ENCODE measurements around the gene ZDHHC9. TPM values are rescaled to one million over a fixed set of nuclear protein-coding genes. Genes with fewer than 3 reads are reported as not detected.

ZDHHC9 gene
- total and polyA plus RNA-seq, 9 donors = 19.9 to 39.8 (median 32.3) TPM

DNA sequence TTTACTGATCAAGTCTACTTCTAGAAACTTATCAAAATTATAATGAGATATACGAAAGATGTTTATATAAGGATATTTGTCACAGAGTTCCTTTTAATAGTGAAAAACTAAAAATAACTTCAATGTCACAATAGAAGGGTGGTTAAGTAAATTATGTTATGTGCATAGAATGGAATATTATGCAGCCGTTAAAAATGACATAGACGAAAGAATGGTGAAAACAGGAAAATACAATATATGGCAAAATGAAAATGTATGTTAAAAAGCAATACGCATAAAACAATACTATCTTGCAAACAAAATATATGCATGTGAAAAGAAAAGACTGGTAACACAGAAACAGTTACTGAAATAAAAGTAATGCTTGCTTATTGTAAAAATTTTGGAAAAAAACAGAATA, 19.1 kb downstream of the ZDHHC9 start:
- DNase-seq = no peak
- no peaks in the 10 kb centered on the region for H3K9me3 ChIP-seq (replicated peaks; ENCODE audit: control insufficient read depth, low read depth, low read length)
- no peaks in the 10 kb centered on the region for H3K27me3 ChIP-seq (ENCODE audit: control insufficient read depth, insufficient read depth, low read length)
- no peaks in the 10 kb centered on the region for H3K4me1 ChIP-seq (ENCODE audit: control insufficient read depth, insufficient read depth, low read length)
- no peak overlapping the region for H3K27ac ChIP-seq (ENCODE audit: low read length)
- H3K36me3 ChIP-seq (ENCODE audit: control insufficient read depth, insufficient read depth, low read length) = peaks cover 13% of the 10 kb centered on the region
- H3K4me3 ChIP-seq (ENCODE audit: low read length) = no peak overlapping the region
- no CpG with 5 or more reads among the region's 4 CpGs for WGBS (ENCODE audit: insufficient coverage)

DNA sequence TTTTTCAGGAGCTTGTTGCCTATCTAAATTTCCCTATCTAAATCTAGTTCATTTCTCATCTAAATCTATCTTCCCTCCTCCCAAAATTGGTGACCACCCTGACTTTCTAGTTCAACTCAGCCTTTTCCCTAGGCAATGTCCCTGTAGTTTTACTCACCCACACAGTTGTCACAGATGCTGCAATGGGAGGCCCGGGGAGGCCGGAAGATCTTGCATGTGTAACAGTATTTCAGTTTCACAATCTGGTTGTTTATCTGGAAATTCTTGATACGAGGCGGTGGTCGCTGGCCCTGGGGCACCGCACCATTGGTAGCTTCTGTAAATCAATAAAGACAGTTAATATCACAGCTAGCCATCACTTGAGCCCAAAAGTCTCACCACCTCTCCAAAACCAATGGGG, 20.2 kb downstream of the ZDHHC9 start:
- 100% methylated on average over 1 of the region's 6 CpGs for WGBS (ENCODE audit: insufficient coverage)
- Histone ChIP-seq H3K4me3 (ENCODE audit: low read length) (no peak overlapping the region), H3K4me1 (ENCODE audit: control insufficient read depth, insufficient read depth, low read length) (no peaks in the 10 kb centered on the region), H3K27me3 (ENCODE audit: control insufficient read depth, insufficient read depth, low read length) (no peaks in the 10 kb centered on the region), H3K27ac (ENCODE audit: low read length) (no peak overlapping the region), H3K36me3 (ENCODE audit: control insufficient read depth, insufficient read depth, low read length) (peaks cover 7% of the 10 kb centered on the region), H3K9me3 (replicated peaks; ENCODE audit: control insufficient read depth, low read depth, low read length) (no peaks in the 10 kb centered on the region)
- no peak for DNase-seq

DNA sequence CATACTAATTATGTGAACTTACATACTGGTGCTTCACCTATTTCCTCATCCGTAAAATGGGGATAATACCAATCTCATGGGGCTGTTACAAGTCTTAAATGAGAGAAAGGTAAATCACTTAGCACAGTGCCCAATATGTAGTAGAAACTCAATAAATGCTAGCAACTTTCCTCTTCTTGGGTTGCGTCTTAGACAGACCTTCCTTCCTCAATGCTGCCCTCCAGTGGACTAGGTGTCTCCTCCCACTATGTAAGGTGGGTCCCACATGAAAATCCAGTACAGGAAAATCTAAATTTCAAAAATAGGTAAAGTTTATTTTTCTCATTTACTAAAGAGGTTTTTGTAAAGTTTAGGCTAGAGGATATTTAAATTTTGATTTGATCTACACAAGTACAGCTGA, 20.6 kb downstream of the ZDHHC9 start:
- Histone ChIP-seq H3K4me3 (ENCODE audit: low read length) (no peak overlapping the region), H3K4me1 (ENCODE audit: control insufficient read depth, insufficient read depth, low read length) (no peaks in the 10 kb centered on the region), H3K27ac (ENCODE audit: low read length) (no peak overlapping the region), H3K36me3 (ENCODE audit: control insufficient read depth, insufficient read depth, low read length) (peaks cover 8% of the 10 kb centered on the region), H3K9me3 (replicated peaks; ENCODE audit: control insufficient read depth, low read depth, low read length) (no peaks in the 10 kb centered on the region), H3K27me3 (ENCODE audit: control insufficient read depth, insufficient read depth, low read length) (no peaks in the 10 kb centered on the region)
- WGBS (ENCODE audit: insufficient coverage) = no CpG with 5 or more reads among the region's 2 CpGs
- peak; percentile 50 for DNase-seq

DNA sequence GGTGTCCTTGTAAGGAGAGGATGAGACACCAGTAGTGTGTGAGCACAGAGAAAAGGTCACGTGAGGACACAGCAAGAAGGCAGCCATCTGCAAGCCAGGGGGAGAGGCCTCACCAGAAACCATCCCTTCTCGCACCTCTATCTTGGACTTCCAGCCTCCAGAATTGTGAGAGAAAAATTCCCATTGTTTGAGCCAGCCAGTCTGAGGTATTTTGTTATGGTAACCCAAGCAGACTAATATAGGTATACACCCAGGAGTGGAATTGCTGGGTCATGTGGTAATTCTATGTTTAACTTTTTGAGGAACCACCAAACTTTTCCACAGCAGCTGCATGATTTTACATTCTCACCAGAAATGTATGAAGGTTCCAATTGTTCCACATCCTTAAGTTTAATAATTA, 25.6 kb downstream of the ZDHHC9 start:
- H3K9me3 ChIP-seq (replicated peaks; ENCODE audit: control insufficient read depth, low read depth, low read length) = peaks cover 4% of the 10 kb centered on the region
- peak; percentile 29 for DNase-seq
- peaks cover 16% of the 10 kb centered on the region for H3K36me3 ChIP-seq (ENCODE audit: control insufficient read depth, insufficient read depth, low read length)
- no peak overlapping the region for H3K27ac ChIP-seq (ENCODE audit: low read length)
- no CpG with 5 or more reads among the region's 2 CpGs for WGBS (ENCODE audit: insufficient coverage)
- H3K4me1 ChIP-seq (ENCODE audit: control insufficient read depth, insufficient read depth, low read length) = no peaks in the 10 kb centered on the region
- no peak overlapping the region for H3K4me3 ChIP-seq (ENCODE audit: low read length)
- peaks cover 5% of the 10 kb centered on the region for H3K27me3 ChIP-seq (ENCODE audit: control insufficient read depth, insufficient read depth, low read length)

DNA sequence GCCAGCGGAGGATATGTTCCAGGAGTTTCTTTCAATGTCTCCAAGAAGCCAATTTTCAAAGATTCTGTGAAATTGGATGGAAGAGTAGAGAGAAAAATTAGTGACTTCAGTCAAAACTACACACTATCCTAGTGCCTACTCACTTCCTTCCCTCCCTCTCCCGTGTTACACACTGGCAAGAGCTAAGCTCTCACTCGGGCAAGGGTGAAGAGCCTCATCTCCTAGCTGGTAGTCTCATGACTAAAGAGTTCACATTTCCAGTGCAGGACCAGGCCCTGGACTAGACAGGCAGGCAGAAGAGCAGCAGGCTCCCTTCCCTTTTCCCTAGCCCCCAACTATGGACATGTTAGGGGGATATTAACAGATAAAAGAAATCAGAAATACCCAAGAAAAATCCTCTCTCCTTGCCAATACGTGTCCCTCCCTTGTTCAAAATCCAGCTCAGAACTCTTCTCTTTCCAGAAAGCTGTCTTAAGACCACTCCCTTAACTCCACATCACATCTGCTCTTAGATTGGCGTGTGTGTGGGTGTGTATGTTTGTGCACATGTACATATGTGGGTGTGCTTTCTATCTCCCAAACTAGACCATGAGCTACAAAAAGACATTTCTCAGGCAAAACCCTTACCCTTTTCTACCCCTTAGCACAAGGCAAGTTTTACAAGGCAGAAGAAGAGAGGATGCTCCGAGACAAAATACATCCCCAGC, 29.9 kb downstream of the ZDHHC9 start:
- no CpG with 5 or more reads among the region's 6 CpGs for whole genome bisulfite sequencing (ENCODE audit: insufficient coverage)
- Histone ChIP-seq H3K4me1 (ENCODE audit: control insufficient read depth, insufficient read depth, low read length) (no peaks in the 10 kb centered on the region), H3K9me3 (replicated peaks; ENCODE audit: control insufficient read depth, low read depth, low read length) (peaks cover 4% of the 10 kb centered on the region), H3K36me3 (ENCODE audit: control insufficient read depth, insufficient read depth, low read length) (peaks cover 27% of the 10 kb centered on the region), H3K27ac (ENCODE audit: low read length) (no peak overlapping the region), H3K4me3 (ENCODE audit: low read length) (no peak overlapping the region), H3K27me3 (ENCODE audit: control insufficient read depth, insufficient read depth, low read length) (peaks cover 5% of the 10 kb centered on the region)
- DNase-seq = peak; percentile 39

DNA sequence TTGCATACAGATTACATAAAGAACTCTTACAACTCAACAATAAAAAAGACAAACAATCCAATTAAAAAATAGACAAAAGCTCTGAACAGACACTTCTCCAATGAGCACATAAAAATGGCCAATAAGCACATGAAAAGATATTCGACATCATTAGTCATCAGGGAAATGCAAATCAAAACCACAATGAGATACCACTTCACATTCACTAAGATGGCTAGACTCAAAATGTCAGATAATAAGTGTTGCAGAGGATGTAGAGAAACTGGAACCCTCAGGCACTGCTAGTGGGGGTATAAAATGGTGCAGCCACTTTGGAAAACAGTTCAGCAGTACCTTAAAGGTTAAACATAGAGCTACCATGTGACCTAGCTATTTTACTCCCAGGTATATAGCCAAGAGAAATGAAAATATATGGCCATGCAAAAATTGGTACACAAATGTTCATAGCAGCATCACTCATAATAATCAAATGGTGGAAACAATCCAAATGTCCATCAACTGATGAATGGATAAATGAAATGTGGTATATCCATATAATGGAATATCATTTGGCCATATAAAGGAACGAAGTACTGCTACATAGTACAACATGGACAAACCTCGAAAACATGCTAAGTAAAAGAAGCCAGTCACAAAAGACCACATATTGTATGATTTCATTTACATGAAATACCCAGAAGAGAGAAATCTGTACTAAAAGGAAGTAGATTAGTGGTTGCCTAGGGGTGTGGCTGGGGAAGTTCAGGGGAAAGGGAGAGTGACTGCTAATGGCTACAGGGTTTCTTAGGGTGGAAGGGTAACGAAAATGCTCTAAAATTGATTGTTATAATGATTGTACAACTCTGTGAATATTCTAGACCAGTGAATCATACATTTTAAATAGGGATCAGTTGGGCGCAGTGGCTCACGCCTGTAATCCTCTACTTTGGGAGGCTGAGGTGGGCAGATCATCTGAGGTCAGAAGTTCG, 34.6 kb downstream of the ZDHHC9 start:
- WGBS (ENCODE audit: insufficient coverage) = no CpG with 5 or more reads among the region's 7 CpGs
- Histone ChIP-seq H3K36me3 (ENCODE audit: control insufficient read depth, insufficient read depth, low read length) (peaks cover 29% of the 10 kb centered on the region), H3K9me3 (replicated peaks; ENCODE audit: control insufficient read depth, low read depth, low read length) (no peaks in the 10 kb centered on the region), H3K4me3 (ENCODE audit: low read length) (no peak overlapping the region), H3K27ac (ENCODE audit: low read length) (no peak overlapping the region), H3K27me3 (ENCODE audit: control insufficient read depth, insufficient read depth, low read length) (no peaks in the 10 kb centered on the region), H3K4me1 (ENCODE audit: control insufficient read depth, insufficient read depth, low read length) (no peaks in the 10 kb centered on the region)
- no peak for DNase-seq

DNA sequence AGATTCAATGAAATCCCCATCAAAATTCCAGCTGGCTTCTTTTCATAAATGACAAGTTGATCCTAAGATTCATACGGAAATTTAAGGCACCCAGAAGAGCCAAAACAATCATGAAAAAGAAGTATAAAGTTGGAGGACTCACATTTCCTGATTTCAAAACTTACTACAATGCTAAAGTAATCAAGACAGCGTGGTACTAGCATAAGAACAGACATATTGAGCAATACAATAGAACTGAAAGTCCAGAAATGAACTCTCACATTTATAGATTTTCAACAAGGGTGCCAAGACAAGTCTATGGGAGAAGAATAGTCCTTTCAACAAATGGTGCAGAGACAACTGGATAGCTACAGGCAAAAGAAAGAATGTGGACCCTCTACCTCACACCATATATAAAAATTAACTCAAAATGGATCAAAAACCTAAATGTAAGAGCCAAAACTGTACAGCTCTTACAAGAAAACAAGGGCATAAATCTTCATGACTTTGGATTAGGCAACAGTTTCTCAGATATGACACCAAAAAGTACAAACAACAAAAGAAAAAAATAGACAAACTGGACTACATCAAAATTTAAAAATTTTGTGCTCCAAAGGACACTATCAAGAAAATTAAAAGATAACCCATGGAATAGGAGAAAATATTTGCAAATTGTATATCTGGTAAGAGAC, 35.4 kb downstream of the ZDHHC9 start:
- peaks cover 27% of the 10 kb centered on the region for H3K36me3 ChIP-seq (ENCODE audit: control insufficient read depth, insufficient read depth, low read length)
- WGBS (ENCODE audit: insufficient coverage) = no CpG with 5 or more reads among the region's 2 CpGs
- H3K4me1 ChIP-seq (ENCODE audit: control insufficient read depth, insufficient read depth, low read length) = peaks cover 2% of the 10 kb centered on the region
- no peak for DNase-seq
- no peak overlapping the region for H3K4me3 ChIP-seq (ENCODE audit: low read length)
- H3K27me3 ChIP-seq (ENCODE audit: control insufficient read depth, insufficient read depth, low read length) = no peaks in the 10 kb centered on the region
- H3K9me3 ChIP-seq (replicated peaks; ENCODE audit: control insufficient read depth, low read depth, low read length) = no peaks in the 10 kb centered on the region
- H3K27ac ChIP-seq (ENCODE audit: low read length) = no peak overlapping the region

DNA sequence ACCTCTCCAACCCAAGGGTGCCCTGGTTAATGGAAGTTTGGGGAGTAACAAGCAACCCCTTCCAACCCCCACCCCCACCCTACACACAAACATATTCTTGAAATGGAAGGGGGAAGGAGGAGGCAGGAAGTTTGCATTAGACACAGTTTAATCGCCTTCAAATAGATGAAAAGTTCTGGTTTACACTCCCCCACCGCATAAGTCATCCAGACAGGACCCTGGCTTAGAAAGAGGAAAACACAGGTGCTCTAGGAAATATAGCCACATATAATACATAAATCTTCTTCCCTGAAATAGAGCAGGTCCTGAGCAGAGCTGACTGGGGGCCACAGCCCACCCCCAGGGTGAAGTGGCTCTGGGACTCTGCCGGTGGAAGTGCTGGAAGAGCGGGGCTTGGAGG, 38.9 kb downstream of the ZDHHC9 start:
- Histone ChIP-seq H3K4me1 (ENCODE audit: control insufficient read depth, insufficient read depth, low read length) (peaks cover 2% of the 10 kb centered on the region), H3K9me3 (replicated peaks; ENCODE audit: control insufficient read depth, low read depth, low read length) (no peaks in the 10 kb centered on the region), H3K4me3 (ENCODE audit: low read length) (no peak overlapping the region), H3K27me3 (ENCODE audit: control insufficient read depth, insufficient read depth, low read length) (peaks cover 2% of the 10 kb centered on the region), H3K36me3 (ENCODE audit: control insufficient read depth, insufficient read depth, low read length) (peaks cover 18% of the 10 kb centered on the region), H3K27ac (ENCODE audit: low read length) (no peak overlapping the region)
- 62% methylated on average over 2 of the region's 4 CpGs for WGBS (ENCODE audit: insufficient coverage)
- no peak for DNase-seq

DNA sequence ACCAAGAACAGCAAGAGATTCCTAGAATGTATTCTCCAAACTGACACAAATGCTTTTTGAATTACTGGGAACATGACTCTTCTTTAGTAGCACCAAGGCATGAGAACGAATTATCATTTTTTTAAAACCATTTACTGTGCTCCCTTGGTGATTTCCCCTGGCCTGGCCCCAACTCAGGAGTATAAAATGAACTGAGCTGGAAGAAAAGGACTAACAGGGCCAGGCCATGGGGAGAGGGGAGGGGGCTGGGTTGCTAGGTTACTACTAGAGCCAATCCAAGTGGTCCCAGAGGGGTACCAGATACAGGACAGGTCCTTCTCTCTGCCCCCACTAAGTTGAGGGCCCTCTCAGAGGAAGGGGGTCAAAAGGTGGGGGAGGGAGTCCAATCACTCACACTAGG, 40.8 kb downstream of the ZDHHC9 start:
- Histone ChIP-seq H3K27ac (ENCODE audit: low read length) (no peak overlapping the region), H3K36me3 (ENCODE audit: control insufficient read depth, insufficient read depth, low read length) (peaks cover 26% of the 10 kb centered on the region), H3K4me1 (ENCODE audit: control insufficient read depth, insufficient read depth, low read length) (peaks cover 2% of the 10 kb centered on the region), H3K27me3 (ENCODE audit: control insufficient read depth, insufficient read depth, low read length) (peaks cover 9% of the 10 kb centered on the region), H3K4me3 (ENCODE audit: low read length) (no peak overlapping the region), H3K9me3 (replicated peaks; ENCODE audit: control insufficient read depth, low read depth, low read length) (no peaks in the 10 kb centered on the region)
- peak; percentile 58 for DNase-seq
- no CpG with 5 or more reads among the region's 1 CpG for WGBS (ENCODE audit: insufficient coverage)

DNA sequence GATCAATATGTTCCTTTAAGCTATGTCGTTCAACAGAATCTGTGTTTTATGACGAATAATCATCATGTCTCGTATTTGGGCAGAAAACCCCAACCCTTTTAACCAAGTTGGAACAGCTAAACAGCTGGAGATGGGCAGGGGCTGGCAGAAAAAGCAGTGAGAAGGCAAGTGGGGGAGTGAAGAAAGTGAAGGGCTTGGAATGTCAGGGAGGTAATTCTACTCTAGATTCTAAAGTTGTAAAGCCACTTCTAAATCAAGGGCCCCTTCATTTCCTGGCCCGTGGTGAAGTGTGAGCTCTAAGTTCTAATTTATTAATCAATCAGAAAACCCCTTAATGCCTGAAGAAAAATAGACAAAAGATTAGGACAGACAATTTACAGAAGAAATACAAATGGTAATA, 43.5 kb downstream of the ZDHHC9 start:
- Histone ChIP-seq H3K36me3 (ENCODE audit: control insufficient read depth, insufficient read depth, low read length) (peaks cover 18% of the 10 kb centered on the region), H3K4me3 (ENCODE audit: low read length) (no peak overlapping the region), H3K27me3 (ENCODE audit: control insufficient read depth, insufficient read depth, low read length) (peaks cover 13% of the 10 kb centered on the region), H3K27ac (ENCODE audit: low read length) (no peak overlapping the region), H3K9me3 (replicated peaks; ENCODE audit: control insufficient read depth, low read depth, low read length) (no peaks in the 10 kb centered on the region), H3K4me1 (ENCODE audit: control insufficient read depth, insufficient read depth, low read length) (peaks cover 2% of the 10 kb centered on the region)
- DNase-seq = no peak
- 80% methylated on average over 1 of the region's 4 CpGs for WGBS (ENCODE audit: insufficient coverage)

Measured in muscle of leg (tissue), 11 donors.